Neutrophil (primary cell): ENCODE results near the gene CAPN2.
"Not testable (repeated sequence)": the region's sequence is repeated elsewhere in the genome, so short reads cannot be mapped to it uniquely, and the experiment has no call there.

ENCODE experiments used
- H3K27ac ChIP-seq: fragments of 200-600 bp; sonication (generic); 2 replicates; pipeline ENCODE4 v1.5.1; 2016; ENCODE audit warnings: mild to moderate bottlenecking, moderate library complexity
- H3K27me3 ChIP-seq: fragments of 200-600 bp; sonication (generic); 2 replicates; pipeline ENCODE4 v1.6.0; 2016; ENCODE audit warnings: mild to moderate bottlenecking
- H3K36me3 ChIP-seq: fragments of 200-600 bp; sonication (generic); 2 replicates; pipeline ENCODE4 v1.5.1; 2017
- H3K4me1 ChIP-seq, 2 experiments: fragments of 200-600 bp in 1 of 2; sonication (generic) in 1 of 2; 1 replicate in 1 of 2; 2 replicates in 1 of 2; pipeline versions ENCODE4 v1.5.1 to v1.6.1; 2013 to 2016; ENCODE audit warnings: low read depth in 1 of 2, low read length in 1 of 2, mild to moderate bottlenecking in 1 of 2, moderate library complexity in 1 of 2; ENCODE audit not compliant: control insufficient read depth in 1 of 2, insufficient read depth in 1 of 2
- H3K4me3 ChIP-seq, 2 experiments: fragments of 200-600 bp in 1 of 2; sonication (generic) in 1 of 2; 1 replicate in 1 of 2; 2 replicates in 1 of 2; pipeline ENCODE4 v1.5.1; 2013 to 2016; ENCODE audit warnings: low read depth in 1 of 2, low read length in 1 of 2, mild to moderate bottlenecking in 1 of 2, moderate library complexity in 1 of 2
- H3K9me3 ChIP-seq: fragments of 200-600 bp; sonication (generic); 2 replicates; pipeline ENCODE4 v1.5.1; 2016
- CTCF ChIP-seq: fragments of 200-600 bp; sonication (generic); IDR thresholded peaks from 2 replicates; pipeline ENCODE4 v1.5.1; 2016; ENCODE audit warnings: antibody characterized with exemption

CAPN2 gene

GRCh38 chr1:223733898-223734852, 21.8 kb downstream of the CAPN2 start:
- Histone ChIP-seq H3K9me3 (no peaks in the 10 kb centered on the region), H3K4me3 (no peak overlapping the region), H3K36me3 (no peaks in the 10 kb centered on the region), H3K27ac (no peak overlapping the region), H3K27me3 (no peaks in the 10 kb centered on the region), H3K4me1 (no peaks in the 10 kb centered on the region)
- TF ChIP-seq CTCF: no peak

GRCh38 chr1:223736638-223737037, 24.3 kb downstream of the CAPN2 start:
- H3K4me3 ChIP-seq, H3K9me3 ChIP-seq, H3K27me3 ChIP-seq, H3K27ac ChIP-seq, H3K4me1 ChIP-seq, H3K36me3 ChIP-seq: not testable (repeated sequence)

GRCh38 chr1:223737342-223737741, 25.0 kb downstream of the CAPN2 start:
- Histone ChIP-seq H3K27ac (no peak overlapping the region), H3K27me3 (no peaks in the 10 kb centered on the region), H3K9me3 (no peaks in the 10 kb centered on the region), H3K36me3 (no peaks in the 10 kb centered on the region), H3K4me1 (no peaks in the 10 kb centered on the region), H3K4me3 (no peak overlapping the region)
- TF ChIP-seq CTCF: no peak

GRCh38 chr1:223738465-223739365, 26.4 kb downstream of the CAPN2 start:
- Histone ChIP-seq H3K9me3 (no peaks in the 10 kb centered on the region), H3K27ac (no peak overlapping the region), H3K4me1 (no peaks in the 10 kb centered on the region), H3K36me3 (no peaks in the 10 kb centered on the region), H3K4me3 (no peak overlapping the region), H3K27me3 (no peaks in the 10 kb centered on the region)
- TF ChIP-seq CTCF: no peak

- H3K4me3 ChIP-seq: no peak overlapping the region
- no peaks in the 10 kb centered on the region for H3K9me3 ChIP-seq
- no peaks in the 10 kb centered on the region for H3K27me3 ChIP-seq
- no peak overlapping the region for H3K27ac ChIP-seq
- no peaks in the 10 kb centered on the region for H3K4me1 ChIP-seq
- H3K36me3 ChIP-seq: no peaks in the 10 kb centered on the region
- no peak for TF ChIP-seq CTCF
These were observed 27.2 kb downstream of the CAPN2 start for GRCh38 chr1:223739366-223740037.

GRCh38 chr1:223740038-223740736, 27.8 kb downstream of the CAPN2 start:
- H3K4me3 ChIP-seq, H3K9me3 ChIP-seq, H3K36me3 ChIP-seq, H3K4me1 ChIP-seq, H3K27me3 ChIP-seq, H3K27ac ChIP-seq: not testable (repeated sequence)
